Measurements from ENCODE around the gene SRD5A1.

SRD5A1 gene

GRCh38 chr5:6684075-6684474 is 50.8 kb downstream of the SRD5A1 start:
- no peak for DNase-seq (ENCODE audit: low spot score)

- DNase-seq (ENCODE audit: low spot score) = no peak
Observed at GRCh38 chr5:6686501-6686900, 53.3 kb downstream of the SRD5A1 start.

- peak; percentile 60 for DNase-seq (ENCODE audit: low spot score)
Observed at GRCh38 chr5:6686915-6687409, 53.7 kb downstream of the SRD5A1 start.

GRCh38 chr5:6687505-6687904 is 54.3 kb downstream of the SRD5A1 start:
- no peak for DNase-seq (ENCODE audit: low spot score)

GRCh38 chr5:6692906-6693305 is 59.7 kb downstream of the SRD5A1 start:
- DNase-seq (ENCODE audit: low spot score) = no peak

- no peak for DNase-seq (ENCODE audit: low spot score)
Observed at GRCh38 chr5:6698696-6699095, 65.5 kb downstream of the SRD5A1 start.

- DNase-seq (ENCODE audit: low spot score) = no peak
Observed at GRCh38 chr5:6699357-6699756, 66.1 kb downstream of the SRD5A1 start.

GRCh38 chr5:6700074-6700684 is 66.9 kb downstream of the SRD5A1 start:
- no peak for DNase-seq (ENCODE audit: low spot score)

GRCh38 chr5:6700685-6701355 is 67.6 kb downstream of the SRD5A1 start:
- no peak for DNase-seq (ENCODE audit: low spot score)

- no peak for DNase-seq (ENCODE audit: low spot score)
Observed at GRCh38 chr5:6701491-6701890, 68.3 kb downstream of the SRD5A1 start.

- no peak for DNase-seq (ENCODE audit: low spot score)
Observed at GRCh38 chr5:6702633-6703032, 69.4 kb downstream of the SRD5A1 start.

- DNase-seq (ENCODE audit: low spot score) = no peak
Observed at GRCh38 chr5:6703806-6704205, 70.6 kb downstream of the SRD5A1 start.

- peak; percentile 84 for DNase-seq (ENCODE audit: low spot score)
Observed at GRCh38 chr5:6704361-6704851, 71.2 kb downstream of the SRD5A1 start.

GRCh38 chr5:6705088-6705487 is 71.8 kb downstream of the SRD5A1 start:
- DNase-seq (ENCODE audit: low spot score) = no peak

GRCh38 chr5:6705959-6706358 is 72.7 kb downstream of the SRD5A1 start:
- no peak for DNase-seq (ENCODE audit: low spot score)

- no peak for DNase-seq (ENCODE audit: low spot score)
Observed at GRCh38 chr5:6707852-6708251, 74.6 kb downstream of the SRD5A1 start.

- no peak for DNase-seq (ENCODE audit: low spot score)
Observed at GRCh38 chr5:6708814-6709213, 75.6 kb downstream of the SRD5A1 start.

- no peak for DNase-seq (ENCODE audit: low spot score)
Observed at GRCh38 chr5:6710070-6710469, 76.8 kb downstream of the SRD5A1 start.

GRCh38 chr5:6710551-6711318 is 77.5 kb downstream of the SRD5A1 start:
- DNase-seq (ENCODE audit: low spot score) = no peak

GRCh38 chr5:6711409-6712141 is 78.3 kb downstream of the SRD5A1 start:
- DNase-seq (ENCODE audit: low spot score) = no peak

- peak; percentile 61 for DNase-seq (ENCODE audit: low spot score)
Observed at GRCh38 chr5:6712142-6712576, 78.9 kb downstream of the SRD5A1 start.
